HG02763 (cell line): Measurements from ENCODE around the gene CARMIL1.

Experiments
- ATAC-seq: cut with Tn5 transposase; IDR thresholded peaks from one replicate; pipeline ENCODE4 v1.9.1; 2021; ENCODE audit warnings: mild to moderate bottlenecking, moderate library complexity; ENCODE audit not compliant: unreplicated experiment

CARMIL1 gene

DNA sequence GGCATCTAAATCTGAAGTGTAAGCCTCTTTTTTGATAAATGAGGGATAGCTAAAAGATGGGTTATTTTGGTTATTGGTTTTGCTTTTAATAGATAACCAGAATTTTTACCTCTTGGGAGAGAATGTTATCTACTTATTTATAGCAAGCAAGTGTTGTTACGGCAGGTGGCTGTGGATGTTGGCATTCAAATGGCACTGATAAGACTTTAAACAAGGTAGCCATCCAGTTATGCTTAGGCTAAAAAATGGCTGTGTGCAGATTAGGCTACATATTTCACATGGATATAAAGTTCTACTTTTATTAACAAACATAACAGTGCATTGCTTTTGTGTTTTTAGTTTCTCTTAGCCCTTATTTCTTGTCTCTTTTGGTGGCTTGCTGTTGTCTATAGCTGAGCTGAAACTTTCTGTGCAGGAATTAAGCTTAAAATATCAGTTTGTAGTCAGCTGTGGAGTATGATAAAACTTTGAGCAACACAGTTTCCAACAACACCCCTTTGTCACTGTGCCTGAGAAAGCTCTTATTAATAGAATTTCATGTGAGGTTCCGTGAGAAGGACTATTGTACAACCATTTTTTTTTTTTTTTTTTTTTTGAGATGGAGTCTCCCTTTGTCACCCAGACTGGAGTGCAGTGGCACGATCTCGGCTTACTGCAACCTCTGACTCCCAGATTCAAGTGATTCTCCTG lies 28.8 kb downstream of the CARMIL1 start:
- ATAC-seq, result no peak

DNA sequence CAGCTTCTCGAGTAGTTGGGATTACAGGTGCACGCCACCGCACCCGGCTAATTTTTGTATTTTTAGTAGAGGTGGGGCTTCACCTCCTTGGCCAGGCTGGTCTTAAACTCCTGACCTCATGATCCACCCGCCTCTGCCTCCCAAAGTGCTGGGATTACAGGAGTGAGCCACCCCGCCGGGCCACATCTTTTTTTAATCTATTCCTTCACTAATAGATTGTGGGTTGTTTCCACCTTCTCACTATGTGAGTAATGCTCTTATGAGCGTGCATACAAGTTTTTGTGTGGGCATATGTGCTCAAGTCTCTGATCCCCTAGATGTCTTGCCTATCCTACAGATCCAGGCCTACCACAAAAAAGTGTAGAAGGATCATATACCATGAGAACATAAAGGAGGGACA lies 30.7 kb downstream of the CARMIL1 start:
- ATAC-seq, result no peak

DNA sequence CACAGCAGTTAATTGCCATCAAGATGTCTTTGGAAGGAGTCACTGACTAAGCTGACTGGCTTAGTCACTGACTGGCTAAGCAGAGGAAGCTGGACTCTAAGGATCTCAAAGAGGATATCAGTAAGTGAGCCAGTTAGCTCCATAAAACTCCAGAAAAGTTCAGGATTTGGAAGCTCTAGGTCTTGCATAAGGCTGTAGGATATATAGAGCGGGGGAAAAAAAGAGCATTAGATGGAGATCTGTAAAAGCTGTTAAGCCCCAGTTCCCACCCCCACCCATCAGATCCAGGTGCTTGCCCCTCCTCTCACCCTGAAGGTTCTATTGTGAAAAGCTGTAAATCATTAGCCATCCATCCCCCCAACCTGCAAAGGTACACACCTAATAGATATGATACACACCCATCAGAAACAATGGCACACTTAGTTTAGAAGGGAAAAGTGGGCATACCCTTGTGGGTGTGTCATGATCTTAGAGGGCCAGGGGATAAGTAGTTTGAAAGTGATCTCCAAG lies 32.2 kb downstream of the CARMIL1 start:
- ATAC-seq, result no peak

DNA sequence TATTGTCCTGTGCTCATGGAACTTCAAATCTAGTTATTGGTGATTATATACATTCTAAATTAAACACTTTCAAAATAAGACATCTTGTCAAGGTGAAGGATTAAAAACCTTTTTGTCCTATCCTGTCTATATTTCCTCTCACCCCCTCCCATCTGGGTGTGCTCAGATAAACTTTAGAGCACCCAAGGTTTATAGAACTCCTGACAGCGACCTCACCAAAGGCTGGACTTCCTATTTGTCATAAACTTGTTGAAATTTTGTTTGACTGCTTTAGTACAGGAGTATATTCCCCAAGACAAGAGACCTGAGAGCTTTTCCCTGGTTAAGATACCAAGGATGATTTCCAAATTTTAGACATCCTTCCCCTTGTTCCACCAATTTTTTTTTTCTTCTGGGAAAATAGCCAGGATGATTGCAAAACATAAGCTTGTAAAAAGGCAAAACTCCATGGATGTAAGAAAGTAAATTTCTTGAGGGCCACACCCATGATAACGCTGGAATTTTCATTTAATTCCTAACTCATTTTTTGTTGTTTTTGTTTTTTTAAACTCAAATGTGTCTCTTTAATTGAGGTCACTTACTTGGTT lies 33.0 kb downstream of the CARMIL1 start:
- ATAC-seq, result no peak

DNA sequence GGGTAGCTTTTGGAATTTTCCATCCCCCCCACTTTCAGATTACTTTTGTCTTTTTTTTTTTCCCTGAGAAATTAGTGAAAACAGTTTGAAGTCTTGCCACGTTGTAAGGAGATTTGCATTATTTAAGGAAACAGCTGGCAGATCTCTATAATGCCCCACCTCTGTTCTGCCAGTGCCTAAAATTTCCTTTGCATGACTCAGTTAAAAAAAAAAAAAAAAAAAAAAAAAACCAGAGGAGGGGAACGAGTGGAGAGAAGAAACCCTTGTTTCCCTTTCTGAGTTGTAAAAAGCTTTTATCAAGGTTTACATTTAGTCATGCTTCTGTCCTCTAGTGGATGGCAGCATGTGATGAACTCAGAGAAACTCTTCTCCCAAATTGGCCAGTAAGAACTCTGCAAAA lies 33.5 kb downstream of the CARMIL1 start:
- ATAC-seq, result no peak

DNA sequence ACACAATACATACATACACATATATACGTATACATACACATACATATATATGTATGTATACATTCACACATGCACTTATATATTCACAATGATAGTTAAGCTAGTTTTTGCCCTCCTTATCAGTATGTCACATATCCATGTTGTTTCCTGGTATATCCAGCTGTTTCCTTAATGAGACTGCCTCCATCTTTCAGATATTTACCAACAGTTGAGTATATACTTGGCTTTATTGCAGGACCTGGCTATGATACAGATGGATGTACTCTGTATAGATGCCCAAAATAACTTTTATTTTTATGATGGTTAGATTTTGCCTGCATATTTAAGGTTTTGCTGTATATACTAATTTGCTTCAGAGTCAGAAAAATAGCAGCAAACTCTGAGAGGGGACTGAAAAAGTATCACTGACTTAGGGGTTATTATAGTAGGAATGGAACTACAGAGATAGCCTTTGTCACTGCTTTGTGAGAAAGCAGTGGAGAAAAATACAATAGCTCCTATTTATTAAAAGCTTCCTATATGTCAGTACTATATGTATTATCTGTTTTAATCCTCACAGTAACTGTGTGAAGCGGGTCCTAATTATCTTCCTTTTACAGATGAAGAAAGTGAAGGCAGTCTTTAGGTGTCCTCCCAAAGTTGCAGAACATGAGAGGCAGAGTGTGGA lies 35.5 kb downstream of the CARMIL1 start:
- no peak for ATAC-seq

DNA sequence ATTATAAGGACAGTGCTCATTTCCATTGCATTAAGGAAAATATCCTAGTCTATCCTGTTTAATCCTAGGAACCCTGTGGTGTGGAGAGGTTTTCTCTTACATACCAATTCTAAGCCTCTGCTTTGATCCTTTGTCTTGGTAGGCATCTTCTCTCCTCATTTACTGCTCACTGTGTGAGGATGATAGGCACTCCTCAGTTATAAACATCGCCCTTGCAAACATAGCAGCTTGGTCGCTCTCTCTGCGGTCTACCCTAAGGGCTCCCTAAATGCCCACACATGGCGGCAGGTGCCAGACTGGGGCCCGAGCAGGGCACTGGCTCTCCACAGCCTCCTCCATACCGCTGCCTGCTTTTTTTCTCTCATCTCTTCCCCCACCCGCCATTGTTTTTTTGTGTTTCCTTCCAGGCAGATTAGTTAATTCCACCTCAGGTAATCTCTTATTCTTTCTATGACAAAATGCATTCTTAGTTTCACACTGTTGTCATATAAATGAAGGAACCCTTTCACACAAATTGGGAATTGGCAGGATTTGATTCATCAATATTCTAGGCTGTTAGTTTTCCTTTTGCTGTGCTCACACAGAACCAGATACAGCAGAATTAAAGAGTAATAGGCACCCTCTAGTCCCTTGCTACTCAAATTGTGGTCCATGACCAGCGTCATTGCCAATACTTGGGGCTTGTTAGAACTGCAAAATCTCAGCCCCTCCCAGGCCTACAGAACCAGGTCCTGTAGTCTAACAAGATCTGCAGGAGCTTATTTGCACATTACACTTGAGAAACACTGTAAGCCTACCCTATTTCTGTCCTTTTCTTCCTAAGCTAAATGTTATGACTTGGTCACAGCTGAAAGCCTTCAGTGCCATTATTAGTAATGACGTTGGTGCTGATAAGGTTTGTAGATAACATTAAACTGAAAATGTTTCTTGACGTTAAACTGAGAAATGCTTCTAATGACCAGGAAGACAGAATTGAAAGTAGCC lies 36.3 kb downstream of the CARMIL1 start:
- ATAC-seq, result no peak

DNA sequence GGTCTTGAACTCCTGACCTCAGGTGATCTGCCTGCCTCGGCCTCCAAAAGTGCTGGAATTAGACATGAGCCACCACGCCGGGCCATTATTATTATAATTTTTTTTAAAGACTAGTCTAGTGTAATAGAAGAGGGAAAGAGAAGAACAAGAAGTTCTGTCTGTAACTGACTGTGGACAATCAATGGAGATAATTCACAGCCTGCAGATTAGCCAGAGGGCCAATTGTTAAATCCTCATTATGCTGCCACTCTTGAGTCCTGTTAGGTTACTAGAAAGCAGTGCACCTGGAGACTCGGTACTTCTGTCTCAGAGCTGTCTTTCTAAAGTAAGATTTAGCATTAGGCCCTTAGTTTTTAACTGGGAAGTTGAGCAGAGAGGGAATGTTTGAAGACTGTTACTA lies 37.5 kb downstream of the CARMIL1 start:
- ATAC-seq, result no peak

DNA sequence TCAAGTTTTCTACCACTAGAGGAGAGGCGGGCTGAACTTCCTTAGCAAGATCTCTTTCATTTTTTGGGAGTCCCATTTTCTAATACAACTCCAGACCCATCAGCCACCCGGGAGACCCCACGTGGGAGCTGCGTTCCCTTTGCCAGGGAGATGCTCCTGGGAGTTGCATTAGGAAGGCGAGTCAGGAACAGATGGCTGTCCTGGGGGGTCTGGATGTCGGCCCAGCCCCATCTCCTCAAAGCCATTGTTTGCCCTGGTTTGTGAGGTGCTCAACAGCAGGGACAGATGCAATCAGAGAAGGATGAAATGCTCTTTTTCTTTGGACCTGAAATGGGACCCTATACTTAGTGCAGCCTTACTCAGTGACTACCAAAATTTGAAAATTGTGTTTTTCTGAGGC lies 39.4 kb downstream of the CARMIL1 start:
- no peak for ATAC-seq

DNA sequence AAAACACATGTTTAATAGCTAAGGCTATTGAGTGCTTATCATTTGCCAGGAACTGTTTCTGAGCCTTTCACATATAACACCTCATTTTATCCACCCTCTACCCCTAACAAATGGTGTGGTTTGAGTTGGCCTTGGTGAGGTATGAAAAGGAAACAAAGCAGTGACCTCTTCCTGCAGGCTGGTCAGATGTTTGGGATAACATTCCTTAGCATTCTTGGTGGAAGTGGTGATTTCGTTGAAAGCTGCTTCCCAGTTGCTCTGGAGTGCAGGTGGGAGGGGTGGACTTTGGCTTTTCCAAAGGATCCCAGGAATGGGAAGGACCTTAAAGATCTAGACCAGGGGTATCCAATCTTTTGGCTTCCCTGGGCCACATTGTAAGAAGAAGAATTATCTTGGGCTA lies 41.3 kb downstream of the CARMIL1 start:
- ATAC-seq, result no peak

DNA sequence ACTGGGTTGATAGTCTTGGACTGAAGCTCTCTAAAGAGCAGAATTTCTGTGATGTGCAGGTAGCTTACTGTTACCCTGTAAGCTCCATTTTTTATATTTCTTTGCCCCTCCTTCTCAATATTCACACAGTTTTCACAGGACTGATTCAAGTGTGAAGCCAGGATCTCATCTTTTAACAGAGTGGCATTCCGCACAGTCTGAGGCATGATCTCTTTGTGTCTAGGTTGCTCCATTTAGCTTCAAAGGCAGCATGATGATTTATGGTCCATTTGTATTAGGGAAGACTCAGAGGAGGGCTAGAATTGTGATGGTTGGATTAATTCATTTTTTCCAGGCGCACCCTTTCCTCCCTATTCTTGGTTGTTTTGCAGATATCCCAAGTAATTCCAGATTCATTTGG lies 43.5 kb downstream of the CARMIL1 start:
- no peak for ATAC-seq

DNA sequence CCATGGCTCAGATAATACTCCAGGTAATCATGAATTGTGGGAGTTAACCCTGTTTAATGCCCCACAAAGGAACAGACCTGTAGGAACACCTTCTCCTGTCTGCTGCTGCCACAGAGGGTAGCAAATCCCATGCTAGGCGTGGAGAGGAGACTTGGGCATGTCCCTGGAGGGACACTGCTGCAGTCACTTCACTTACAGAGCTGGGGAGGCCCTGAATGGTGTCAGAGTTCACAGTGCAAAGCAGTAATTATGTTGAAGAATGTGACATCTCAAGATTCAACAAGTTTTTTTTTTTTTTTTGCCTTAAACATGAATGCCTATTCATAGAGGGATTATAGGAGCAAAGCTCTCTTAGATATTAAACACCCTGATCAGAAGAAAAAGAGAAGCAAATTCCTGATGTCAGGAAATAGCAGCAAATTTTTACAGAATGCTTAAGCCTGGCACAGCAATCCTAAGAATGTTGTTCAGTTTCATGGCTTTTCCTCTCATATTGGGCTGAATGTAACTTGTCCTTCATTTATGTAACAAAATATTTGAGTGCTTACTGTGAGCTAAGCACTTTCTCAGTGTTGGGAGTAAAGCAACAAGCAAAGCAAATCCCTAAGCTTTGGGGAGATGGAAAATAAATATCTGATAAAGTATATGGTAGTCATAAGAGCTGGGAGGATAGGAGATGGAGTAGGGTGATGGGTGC lies 45.0 kb downstream of the CARMIL1 start:
- no peak for ATAC-seq

DNA sequence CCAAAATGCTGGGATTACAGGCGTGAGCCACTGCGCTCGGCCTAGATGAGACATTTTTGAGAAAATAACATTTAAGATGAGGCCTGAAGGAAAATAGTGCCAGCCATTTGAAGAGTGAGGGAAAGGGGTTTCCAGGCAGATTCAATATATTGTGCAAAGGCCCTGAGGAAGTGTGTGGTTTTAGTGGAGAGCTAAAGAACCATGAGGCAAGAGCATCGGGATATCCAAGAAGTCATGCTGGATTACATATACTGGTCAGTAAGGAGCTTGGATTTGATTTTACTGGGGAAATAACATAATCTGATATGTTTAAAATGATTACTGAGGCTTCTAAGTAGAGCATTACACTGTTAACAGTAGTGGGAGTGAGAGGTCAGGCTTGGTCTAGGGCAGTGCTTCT lies 47.0 kb downstream of the CARMIL1 start:
- ATAC-seq, result no peak

DNA sequence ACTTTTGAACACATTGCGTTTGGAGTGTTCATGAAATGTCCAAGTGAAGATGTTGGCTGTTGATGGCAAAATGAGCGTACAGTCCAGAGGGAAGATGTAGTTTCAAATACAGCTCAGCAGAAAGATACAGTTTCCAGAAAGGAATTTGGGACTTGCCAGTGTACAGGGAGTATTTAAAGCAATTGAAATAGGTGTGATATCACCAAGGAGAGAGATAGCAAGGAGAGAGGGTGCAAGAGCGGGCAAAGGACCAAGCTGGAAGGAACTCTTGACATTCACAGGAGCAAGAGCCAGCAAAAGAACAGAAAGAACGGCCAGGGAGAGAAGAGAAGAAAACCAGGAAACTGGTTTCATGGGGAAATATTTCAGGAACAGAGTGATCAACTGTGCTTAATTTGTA lies 47.8 kb downstream of the CARMIL1 start:
- ATAC-seq, result no peak

DNA sequence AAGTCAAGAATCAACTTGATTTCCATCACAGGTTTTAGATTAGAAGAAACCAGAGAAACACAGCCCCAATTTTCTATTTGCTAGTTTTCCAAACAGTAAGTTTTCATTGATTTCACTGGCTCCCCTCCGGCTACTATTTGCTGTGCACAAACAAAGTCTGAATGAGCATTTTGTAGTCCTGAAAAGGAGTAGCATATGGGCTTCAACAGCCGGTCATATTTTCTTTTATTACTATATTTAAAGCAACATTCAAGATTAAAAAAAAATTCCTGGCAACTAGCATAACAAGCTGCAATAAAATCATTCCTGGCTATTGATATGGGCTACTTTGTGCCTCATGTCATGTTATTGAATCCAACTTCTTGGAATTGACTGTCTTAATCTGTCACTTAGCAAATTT lies 48.3 kb downstream of the CARMIL1 start:
- no peak for ATAC-seq

DNA sequence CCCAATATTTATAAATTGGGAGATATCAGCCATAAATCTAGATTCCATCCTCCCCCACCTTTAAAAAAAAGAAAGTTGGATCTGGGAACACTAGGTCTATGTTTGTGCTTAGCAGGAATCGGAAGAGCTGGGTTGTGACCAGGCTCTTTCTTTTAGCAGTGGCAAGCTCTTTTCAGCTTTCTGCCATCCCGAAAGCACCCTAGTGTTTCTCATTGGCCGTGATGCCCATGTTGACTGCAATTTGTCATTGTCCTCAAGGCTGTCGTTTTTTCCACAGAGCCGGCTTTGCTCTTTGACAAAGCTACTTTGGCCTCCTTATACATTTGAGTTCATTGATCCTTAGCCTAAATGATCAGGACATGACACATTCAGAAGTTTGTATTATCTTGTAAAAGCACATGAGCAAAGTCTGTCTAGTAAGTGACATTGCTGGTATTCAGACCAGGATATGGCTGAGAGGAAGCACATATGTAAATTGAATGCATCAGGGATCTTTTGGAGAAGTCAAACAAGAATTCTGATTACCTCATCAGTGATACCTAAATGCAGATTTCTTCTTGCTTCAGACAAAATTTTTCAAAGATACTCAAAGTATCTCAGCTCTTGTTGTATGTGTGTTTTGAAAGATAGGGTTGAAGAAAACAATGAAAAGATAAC lies 50.1 kb downstream of the CARMIL1 start:
- no peak for ATAC-seq

DNA sequence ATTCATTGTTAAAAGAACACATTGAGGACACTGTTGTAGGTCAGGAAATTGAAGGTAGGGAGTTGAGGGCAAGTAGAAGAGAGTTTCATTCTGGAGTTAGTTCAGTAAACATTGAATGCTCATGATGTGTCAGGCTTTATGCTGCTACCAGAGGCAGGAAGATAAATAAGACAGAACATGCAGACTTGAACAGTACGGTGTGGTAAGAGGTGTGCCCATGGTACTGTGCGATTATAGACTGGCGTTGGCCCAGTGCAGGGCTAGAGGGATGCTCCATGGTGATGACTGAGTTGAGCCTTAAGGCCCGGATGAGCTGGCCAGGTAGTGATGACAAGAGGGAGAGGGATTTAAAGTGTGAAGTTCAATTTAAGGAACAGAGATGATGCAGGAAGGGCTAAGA lies 50.8 kb downstream of the CARMIL1 start:
- no peak for ATAC-seq

DNA sequence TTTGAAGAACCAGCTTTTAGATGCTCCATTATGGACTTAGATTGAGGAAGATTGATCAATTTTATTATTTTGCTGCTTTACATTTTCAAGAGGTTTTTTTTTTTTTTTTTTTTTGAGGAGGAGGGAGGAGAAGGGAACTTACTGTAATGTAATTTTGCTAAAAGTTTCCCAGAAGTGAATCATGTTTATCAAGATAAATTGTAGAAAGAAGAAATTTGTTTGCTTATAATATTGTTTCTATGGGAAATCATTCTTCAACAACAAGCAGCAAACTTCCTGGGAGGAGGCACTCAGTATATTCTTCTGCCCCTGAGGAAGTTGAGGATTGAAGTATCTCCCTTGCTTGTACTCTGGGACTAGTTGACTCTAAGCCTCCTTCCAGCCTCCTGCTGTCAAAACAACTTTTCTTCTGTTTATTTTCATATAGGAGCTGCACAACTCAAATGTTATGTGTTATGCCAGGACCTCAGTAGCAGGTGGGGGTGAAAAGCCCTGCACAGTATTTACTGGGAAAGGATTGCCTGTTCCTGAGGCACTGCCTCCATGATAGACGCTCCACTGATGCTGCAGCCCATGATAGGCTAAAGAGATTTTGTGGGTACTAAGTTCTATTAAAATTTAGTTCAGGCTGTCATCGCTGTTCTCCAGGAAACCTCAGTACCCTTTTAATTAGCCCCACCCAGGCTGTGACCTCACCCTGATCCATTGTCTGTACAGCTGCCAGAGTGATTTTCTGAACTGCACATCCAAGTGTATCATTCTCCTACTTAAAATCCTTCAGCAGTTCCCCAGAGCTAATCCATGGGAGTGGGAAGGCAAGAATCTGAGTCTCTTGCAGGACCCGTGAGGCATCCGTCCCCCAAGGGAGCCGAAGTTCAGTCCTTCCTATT lies 51.9 kb downstream of the CARMIL1 start:
- no peak for ATAC-seq

DNA sequence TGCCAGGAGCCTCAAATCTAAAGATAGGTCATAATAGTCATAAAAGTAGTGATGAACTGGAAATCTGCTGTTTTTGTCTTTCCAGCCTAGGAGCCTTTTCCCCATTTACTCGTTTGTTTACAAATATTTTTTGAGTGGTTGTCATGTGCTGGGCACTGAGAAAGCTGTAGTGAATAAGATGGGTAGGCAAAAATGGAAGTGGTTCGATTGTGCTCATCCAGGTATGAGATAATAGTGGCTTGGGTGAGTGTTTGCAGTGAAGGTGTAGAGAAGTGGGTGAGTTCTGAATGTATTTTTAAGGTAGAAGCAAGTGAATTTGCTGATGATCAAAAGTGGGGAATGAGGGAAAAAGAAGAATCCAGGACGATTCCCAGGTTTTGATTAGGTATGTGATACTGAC lies 53.0 kb downstream of the CARMIL1 start:
- no peak for ATAC-seq
